Ascending aorta (tissue), 2 donors: ENCODE measurements around the gene PTPN12. TPM values are rescaled to one million over a fixed set of nuclear protein-coding genes. Genes with fewer than 3 reads are reported as not detected.
"Not testable (repeated sequence)": the region's sequence is repeated elsewhere in the genome, so short reads cannot be mapped to it uniquely, and the experiment has no call there.

Experiments
- DNase-seq, 2 donors: peaks; one replicate each; pipeline ENCODE4 v3.0.0-alpha.2; 2019; ENCODE audit warnings: low spot score in 2 of 2
- H3K27ac ChIP-seq, 2 donors: fragments of 200-600 bp; sonication (generic); one replicate each; pipeline ENCODE4 v1.5.1; 2016 to 2017; ENCODE audit warnings: mild to moderate bottlenecking in 1 of 2
- H3K27me3 ChIP-seq: fragments of 200-600 bp; sonication (generic); one replicate; pipeline ENCODE4 v1.5.1; 2017
- H3K36me3 ChIP-seq, 2 donors: fragments of 200-600 bp; sonication (generic); one replicate each; pipeline ENCODE4 v1.5.1; 2016
- H3K4me1 ChIP-seq, 2 donors: fragments of 200-600 bp; sonication (generic); one replicate each; pipeline ENCODE4 v1.5.1; 2016 to 2017; ENCODE audit warnings: mild to moderate bottlenecking in 1 of 2
- H3K4me3 ChIP-seq, 2 donors: fragments of 200-600 bp; sonication (generic); one replicate each; pipeline ENCODE4 v1.5.1; 2016 to 2017; ENCODE audit warnings: mild to moderate bottlenecking in 1 of 2
- H3K9me3 ChIP-seq, 2 donors: fragments of 200-600 bp; sonication (generic); one replicate each; pipeline ENCODE4 v1.5.1; 2016
- intact Hi-C: fragments of 100-400 bp; cut with DNase I; formaldehyde crosslinking; loops from one replicate; pipeline ENCODE4 v1.15.1; 2023
- total RNA-seq: library from RNA; depleted of rRNA; stranded (reverse); fragments of >200 nt; gene quantifications from one replicate; pipeline ENCODE4 v1.1.0, GENCODE V29; 2016
- TF ChIP-seq, protein P1 (sequence below), 3 experiments: fragments of 200-600 bp in 2 of 3; fragments of 450-650 bp in 1 of 3; sonication (generic) in 2 of 3; IDR thresholded peaks; one replicate each; pipeline ENCODE4 v1.5.1; 2016 to 2019; ENCODE audit warnings: antibody characterized with exemption in 3 of 3, mild to moderate bottlenecking in 1 of 3, moderate library complexity in 1 of 3

Gene PTPN12
- total RNA-seq, 1 donor from 2014 or later = 57.4 TPM

- Histone ChIP-seq H3K27ac (peak overlapping the region; percentile 92 to 93), H3K4me1 (peaks cover 0 to 20% of the 10 kb centered on the region in 2 donors), H3K4me3 (peak overlapping the region; percentile 96 to 98), H3K36me3 (no peaks in the 10 kb centered on the region), H3K9me3 (no peaks in the 10 kb centered on the region), H3K27me3 (no peaks in the 10 kb centered on the region)
- DNase-seq = no peak
- intact Hi-C loops = loop anchor here (2.0 to 5.0 kb wide), 3 partner anchors 36 to 1921 kb away; partner anchors contain the start of genes PHTF2 and TMEM60
- TF ChIP-seq, protein P1, sequence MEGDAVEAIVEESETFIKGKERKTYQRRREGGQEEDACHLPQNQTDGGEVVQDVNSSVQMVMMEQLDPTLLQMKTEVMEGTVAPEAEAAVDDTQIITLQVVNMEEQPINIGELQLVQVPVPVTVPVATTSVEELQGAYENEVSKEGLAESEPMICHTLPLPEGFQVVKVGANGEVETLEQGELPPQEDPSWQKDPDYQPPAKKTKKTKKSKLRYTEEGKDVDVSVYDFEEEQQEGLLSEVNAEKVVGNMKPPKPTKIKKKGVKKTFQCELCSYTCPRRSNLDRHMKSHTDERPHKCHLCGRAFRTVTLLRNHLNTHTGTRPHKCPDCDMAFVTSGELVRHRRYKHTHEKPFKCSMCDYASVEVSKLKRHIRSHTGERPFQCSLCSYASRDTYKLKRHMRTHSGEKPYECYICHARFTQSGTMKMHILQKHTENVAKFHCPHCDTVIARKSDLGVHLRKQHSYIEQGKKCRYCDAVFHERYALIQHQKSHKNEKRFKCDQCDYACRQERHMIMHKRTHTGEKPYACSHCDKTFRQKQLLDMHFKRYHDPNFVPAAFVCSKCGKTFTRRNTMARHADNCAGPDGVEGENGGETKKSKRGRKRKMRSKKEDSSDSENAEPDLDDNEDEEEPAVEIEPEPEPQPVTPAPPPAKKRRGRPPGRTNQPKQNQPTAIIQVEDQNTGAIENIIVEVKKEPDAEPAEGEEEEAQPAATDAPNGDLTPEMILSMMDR (IDR thresholded peaks at IDR 0.05) = no peak
Measured at GRCh38 chr7:77536017-77536412, 1.1 kb upstream of the PTPN12 start.

DNA sequence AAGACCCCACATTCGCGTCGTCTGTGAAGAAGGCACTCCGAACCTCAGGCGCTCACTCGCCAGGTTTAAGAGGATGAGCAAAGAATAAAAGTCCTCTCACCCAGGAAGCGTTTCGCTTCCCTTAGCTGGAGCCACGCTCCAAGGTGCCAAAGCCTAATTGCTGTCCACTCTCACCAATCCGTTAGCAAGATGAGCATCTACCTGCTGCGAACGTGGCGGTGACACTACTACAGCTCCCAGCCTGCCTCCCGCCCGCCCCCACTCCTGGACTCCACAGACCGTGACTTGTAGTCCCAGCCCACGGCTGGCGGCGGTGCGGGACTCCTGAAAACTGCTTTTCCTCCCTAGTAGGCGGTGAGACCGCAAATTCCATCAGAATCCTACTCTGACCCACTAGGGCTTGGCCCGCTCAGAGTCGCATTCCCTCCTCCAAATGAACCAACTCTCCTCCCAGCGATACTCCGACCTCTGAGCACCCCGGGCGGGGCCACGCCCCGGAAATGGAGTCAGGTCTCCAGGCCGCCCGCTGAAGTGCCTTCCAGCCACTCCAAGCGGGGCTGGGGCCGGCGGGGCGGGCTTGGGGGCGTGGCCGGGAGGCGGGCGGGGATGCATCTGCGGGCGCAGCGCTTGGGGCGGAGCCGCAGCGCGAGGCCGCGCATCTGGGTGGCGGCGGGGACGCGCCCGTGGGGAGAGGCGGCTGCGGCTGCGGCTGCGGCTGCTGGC lies 521 bp upstream of the PTPN12 start:
- Histone ChIP-seq H3K27ac (peak overlapping the region; percentile 93 to 97), H3K4me3 (peak overlapping the region; percentile 96 to 98), H3K9me3 (no peaks in the 10 kb centered on the region), H3K36me3 (no peaks in the 10 kb centered on the region), H3K4me1 (peaks cover 0 to 23% of the 10 kb centered on the region in 2 donors), H3K27me3 (no peaks in the 10 kb centered on the region)
- intact Hi-C loops = loop anchor here (2.0 to 5.0 kb wide), 3 partner anchors 36 to 1921 kb away; partner anchors contain the start of genes PHTF2 and TMEM60
- DNase-seq = peak; percentile 87 to 99
- TF ChIP-seq, protein P1 (IDR thresholded peaks at IDR 0.05) = no peak

- intact Hi-C loops = loop anchor here (1.0 to 5.0 kb wide), 5 partner anchors 34 to 1919 kb away; partner anchors contain the start of genes CCDC146, PHTF2 and TMEM60
- no peaks in the 10 kb centered on the region for H3K36me3 ChIP-seq
- no peaks in the 10 kb centered on the region for H3K27me3 ChIP-seq
- peak overlapping the region; percentile 96 to 98 for H3K4me3 ChIP-seq
- H3K9me3 ChIP-seq = no peaks in the 10 kb centered on the region
- TF ChIP-seq, protein P1 (IDR thresholded peaks at IDR 0.05) = no peak
- DNase-seq = peak in 1 of 2 donors; percentile 71
- peak overlapping the region; percentile 93 to 97 for H3K27ac ChIP-seq
- H3K4me1 ChIP-seq = peaks cover 0 to 23% of the 10 kb centered on the region in 2 donors
Measured at GRCh38 chr7:77537778-77538280, 734 bp downstream of the PTPN12 start.

GRCh38 chr7:77538281-77539212 lies 1.5 kb downstream of the PTPN12 start:
- Histone ChIP-seq H3K9me3 (no peaks in the 10 kb centered on the region), H3K4me3 (peak overlapping the region; percentile 96 to 98), H3K4me1 (peaks cover 0 to 23% of the 10 kb centered on the region in 2 donors), H3K27me3 (no peaks in the 10 kb centered on the region), H3K36me3 (no peaks in the 10 kb centered on the region), H3K27ac (peak overlapping the region; percentile 93 to 97)
- DNase-seq = peak; percentile 60 to 94
- TF ChIP-seq, protein P1 (IDR thresholded peaks at IDR 0.05) = no peak
- intact Hi-C loops = loop anchor here (1.0 to 5.0 kb wide), 4 partner anchors 34 to 1919 kb away; partner anchors contain the start of gene CCDC146

DNA sequence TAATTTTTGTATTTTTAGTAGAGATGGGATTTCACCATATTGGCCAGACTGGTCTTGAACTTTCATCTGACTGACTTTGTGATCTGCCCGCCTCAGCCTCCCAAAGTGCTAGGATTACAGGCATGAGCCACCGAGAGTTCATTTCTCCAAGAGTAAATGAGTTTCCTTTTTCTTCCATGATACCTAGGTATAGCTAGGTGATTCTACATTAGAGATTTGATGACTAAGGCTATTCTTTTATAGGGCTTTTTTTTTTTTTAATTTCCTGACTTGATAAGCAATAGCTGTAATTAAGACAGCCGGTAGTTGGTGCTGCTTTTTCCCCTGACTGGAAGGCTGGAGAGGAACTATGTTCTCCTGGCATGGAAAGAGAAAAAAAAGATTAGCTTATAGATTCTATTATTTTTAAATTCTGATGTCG lies 3.3 kb downstream of the PTPN12 start:
- H3K4me3 ChIP-seq = no peak overlapping the region
- no peak for DNase-seq
- TF ChIP-seq, protein P1 (IDR thresholded peaks at IDR 0.05) = no peak
- peaks cover 0 to 25% of the 10 kb centered on the region in 2 donors for H3K4me1 ChIP-seq
- no peaks in the 10 kb centered on the region for H3K36me3 ChIP-seq
- no peaks in the 10 kb centered on the region for H3K9me3 ChIP-seq
- H3K27me3 ChIP-seq = no peaks in the 10 kb centered on the region
- H3K27ac ChIP-seq = no peak overlapping the region
- intact Hi-C loops = no loop called here

- DNase-seq, H3K9me3 ChIP-seq, intact Hi-C loops, H3K27ac ChIP-seq, H3K4me3 ChIP-seq, H3K27me3 ChIP-seq, H3K36me3 ChIP-seq: not testable (repeated sequence)
- peaks cover 0 to 24% of the 10 kb centered on the region in 2 donors for H3K4me1 ChIP-seq
Measured at GRCh38 chr7:77540993-77541392, 3.9 kb downstream of the PTPN12 start.
